H9 (cell line): Measurements from ENCODE around the gene C1orf141. TPM values are rescaled to one million over a fixed set of nuclear protein-coding genes. Genes with fewer than 3 reads are reported as not detected.

Experiments
- DNase-seq: peaks from one replicate; pipeline ENCODE4 v3.0.0-alpha.2; 2017
- H2AFZ ChIP-seq: one replicate; pipeline ENCODE4 v1.6.1; 2013; ENCODE audit warnings: mild to moderate bottlenecking, low read length, control low read depth, moderate library complexity
- H2AK5ac ChIP-seq: 2 replicates; pipeline ENCODE4 v1.6.1; 2013; ENCODE audit warnings: low read length, control low read depth, mixed read lengths; ENCODE audit not compliant: insufficient read length
- H2BK120ac ChIP-seq: one replicate; pipeline ENCODE4 v1.6.1; 2013; ENCODE audit warnings: low read depth, mild to moderate bottlenecking, low read length, control low read depth, inconsistent platforms; ENCODE audit not compliant: poor library complexity, severe bottlenecking
- H2BK12ac ChIP-seq: 2 replicates; pipeline ENCODE4 v1.6.1; 2013; ENCODE audit warnings: low read length, control low read depth, mixed read lengths, low read depth; ENCODE audit not compliant: insufficient read length
- H2BK15ac ChIP-seq: 2 replicates; pipeline ENCODE4 v1.6.1; 2013; ENCODE audit warnings: low read depth, low read length, control low read depth
- H2BK20ac ChIP-seq: one replicate; pipeline ENCODE4 v1.6.1; 2013; ENCODE audit warnings: low read depth, mild to moderate bottlenecking, low read length, control low read depth, inconsistent platforms; ENCODE audit not compliant: poor library complexity, severe bottlenecking
- H2BK5ac ChIP-seq: 2 replicates; pipeline ENCODE4 v1.6.1; 2013; ENCODE audit warnings: low read length, control low read depth, mixed read lengths; ENCODE audit not compliant: insufficient read length
- H3K14ac ChIP-seq: 2 replicates; pipeline ENCODE4 v1.6.1; 2013; ENCODE audit warnings: low read length, control low read depth; ENCODE audit not compliant: insufficient read depth
- H3K18ac ChIP-seq: 2 replicates; pipeline ENCODE4 v1.6.1; 2013; ENCODE audit warnings: low read depth, mild to moderate bottlenecking, mixed read lengths, low read length, control low read depth; ENCODE audit not compliant: insufficient read length
- H3K23ac ChIP-seq: 2 replicates; pipeline ENCODE4 v1.6.1; 2013; ENCODE audit warnings: low read length, control low read depth, mixed read lengths, low read depth; ENCODE audit not compliant: insufficient read length
- H3K23me2 ChIP-seq: 2 replicates; pipeline ENCODE4 v1.6.1; 2013; ENCODE audit warnings: low read depth, mild to moderate bottlenecking, mixed read lengths, low read length, control low read depth; ENCODE audit not compliant: insufficient read length, poor library complexity, severe bottlenecking
- H3K27ac ChIP-seq: 2 replicates; pipeline ENCODE4 v1.5.1; 2013; ENCODE audit warnings: low read length, control low read depth, mixed read lengths, low read depth; ENCODE audit not compliant: insufficient read length
- H3K27me3 ChIP-seq: 2 replicates; pipeline ENCODE4 v1.6.1; 2013; ENCODE audit warnings: low read length, control low read depth, inconsistent platforms; ENCODE audit not compliant: insufficient read depth
- H3K4ac ChIP-seq: 2 replicates; pipeline ENCODE4 v1.6.1; 2013; ENCODE audit warnings: low read depth, mild to moderate bottlenecking, control low read depth, inconsistent platforms, low read length, moderate library complexity
- H3K4me1 ChIP-seq: 2 replicates; pipeline ENCODE4 v1.6.1; 2013; ENCODE audit warnings: low read length, control low read depth, inconsistent platforms; ENCODE audit not compliant: insufficient read depth
- H3K4me2 ChIP-seq: 2 replicates; pipeline ENCODE4 v1.6.1; 2013; ENCODE audit warnings: low read length, control low read depth, mixed read lengths; ENCODE audit not compliant: insufficient read length, insufficient read depth
- H3K56ac ChIP-seq: 2 replicates; pipeline ENCODE4 v1.6.1; 2013; ENCODE audit warnings: low read depth, mild to moderate bottlenecking, mixed read lengths, low read length, control low read depth; ENCODE audit not compliant: insufficient read length
- H3K79me1 ChIP-seq: 2 replicates; pipeline ENCODE4 v1.6.1; 2013; ENCODE audit warnings: low read depth, mild to moderate bottlenecking, moderate library complexity, low read length, control low read depth, inconsistent platforms; ENCODE audit not compliant: insufficient read depth, poor library complexity, severe bottlenecking
- H3K79me2 ChIP-seq: 2 replicates; pipeline ENCODE4 v1.6.1; 2013; ENCODE audit warnings: low read length, control low read depth, inconsistent platforms; ENCODE audit not compliant: insufficient read depth
- H3K9ac ChIP-seq: 2 replicates; pipeline ENCODE4 v1.6.1; 2013; ENCODE audit warnings: low read length, control low read depth, mixed read lengths; ENCODE audit not compliant: insufficient read length; ENCODE audit errors: extremely low read depth
- H3K9me3 ChIP-seq: one replicate; pipeline ENCODE4 v1.6.1; 2013; ENCODE audit warnings: low read depth, low read length, inconsistent platforms; ENCODE audit not compliant: control insufficient read depth
- H3T11ph ChIP-seq: one replicate; pipeline ENCODE4 v1.6.1; 2013; ENCODE audit warnings: mild to moderate bottlenecking, low read length, control low read depth, inconsistent platforms
- H4K20me1 ChIP-seq: one replicate; pipeline ENCODE4 v1.6.1; 2013; ENCODE audit not compliant: control insufficient read depth, insufficient read length, insufficient read depth
- H4K5ac ChIP-seq: 2 replicates; pipeline ENCODE4 v1.6.1; 2013; ENCODE audit warnings: low read depth, mild to moderate bottlenecking, mixed read lengths, low read length, control low read depth; ENCODE audit not compliant: insufficient read length
- H4K8ac ChIP-seq: replicated peaks from 2 replicates; pipeline ENCODE4 v1.6.1; 2013; ENCODE audit warnings: low read length, control low read depth, mixed read lengths, low read depth; ENCODE audit not compliant: insufficient read length
- H4K91ac ChIP-seq: 2 replicates; pipeline ENCODE4 v1.6.1; 2013; ENCODE audit warnings: low read depth, mild to moderate bottlenecking, moderate library complexity, mixed read lengths, low read length, control low read depth; ENCODE audit not compliant: insufficient read length
- H3K27ac Mint-ChIP-seq, 3 experiments: 2 replicates in 2 of 3; 3 replicates in 1 of 3; pipeline ENCODE4 v1.8.0; 2020 to 2021; ENCODE audit warnings: mixed read lengths in 3 of 3, mild to moderate bottlenecking in 1 of 3, moderate library complexity in 1 of 3
- H3K27me3 Mint-ChIP-seq: 2 replicates; pipeline ENCODE4 v1.8.0; 2021; ENCODE audit warnings: low read depth, mild to moderate bottlenecking, moderate library complexity, mixed read lengths
- H3K36me3 Mint-ChIP-seq, 3 experiments: 2 replicates in 2 of 3; 3 replicates in 1 of 3; pipeline ENCODE4 v1.8.0; 2020 to 2021; ENCODE audit warnings: low read depth in 3 of 3, mixed read lengths in 3 of 3; ENCODE audit not compliant: insufficient read depth in 1 of 3
- H3K4me1 Mint-ChIP-seq, 2 experiments: 2 replicates each; pipeline ENCODE4 v1.8.0; 2020; ENCODE audit warnings: mixed read lengths in 2 of 2
- H3K4me3 Mint-ChIP-seq, 2 experiments: 2 replicates in 1 of 2; 3 replicates in 1 of 2; pipeline ENCODE4 v1.8.0; 2020 to 2021; ENCODE audit warnings: mild to moderate bottlenecking in 2 of 2, mixed read lengths in 2 of 2, moderate library complexity in 1 of 2
- H3K9me3 Mint-ChIP-seq, 2 experiments: 2 replicates in 1 of 2; 3 replicates in 1 of 2; pipeline ENCODE4 v1.8.0; 2020; ENCODE audit warnings: mild to moderate bottlenecking in 2 of 2, mixed read lengths in 2 of 2, moderate library complexity in 1 of 2
- WGBS: extraction: QIAGEN DNeasy Blood & Tissue Kit; methylation state at CpG from one replicate; pipeline ENCODE4 v1.1.7; 2013; ENCODE audit warnings: missing lambda C conversion rate, low lambda C conversion rate, mixed read lengths; ENCODE audit not compliant: insufficient read length; ENCODE audit errors: extremely low coverage; 5-methylcytosine and 5-hydroxymethylcytosine counted together
- total RNA-seq: library from RNA; stranded (reverse); gene quantifications from 2 replicates; pipeline ENCODE4 v1.2.1, GENCODE V29; 2021
- TF ChIP-seq, protein P1 (sequence below): fragments of 200-600 bp; sonication (generic); conservative IDR thresholded peaks from 3 replicates; pipeline ENCODE4 v1.8.0; 2021; ENCODE audit warnings: antibody characterized with exemption, mild to moderate bottlenecking

The C1orf141 gene
- total RNA-seq, 1 experiment from 2014 or later, result not detected

DNA sequence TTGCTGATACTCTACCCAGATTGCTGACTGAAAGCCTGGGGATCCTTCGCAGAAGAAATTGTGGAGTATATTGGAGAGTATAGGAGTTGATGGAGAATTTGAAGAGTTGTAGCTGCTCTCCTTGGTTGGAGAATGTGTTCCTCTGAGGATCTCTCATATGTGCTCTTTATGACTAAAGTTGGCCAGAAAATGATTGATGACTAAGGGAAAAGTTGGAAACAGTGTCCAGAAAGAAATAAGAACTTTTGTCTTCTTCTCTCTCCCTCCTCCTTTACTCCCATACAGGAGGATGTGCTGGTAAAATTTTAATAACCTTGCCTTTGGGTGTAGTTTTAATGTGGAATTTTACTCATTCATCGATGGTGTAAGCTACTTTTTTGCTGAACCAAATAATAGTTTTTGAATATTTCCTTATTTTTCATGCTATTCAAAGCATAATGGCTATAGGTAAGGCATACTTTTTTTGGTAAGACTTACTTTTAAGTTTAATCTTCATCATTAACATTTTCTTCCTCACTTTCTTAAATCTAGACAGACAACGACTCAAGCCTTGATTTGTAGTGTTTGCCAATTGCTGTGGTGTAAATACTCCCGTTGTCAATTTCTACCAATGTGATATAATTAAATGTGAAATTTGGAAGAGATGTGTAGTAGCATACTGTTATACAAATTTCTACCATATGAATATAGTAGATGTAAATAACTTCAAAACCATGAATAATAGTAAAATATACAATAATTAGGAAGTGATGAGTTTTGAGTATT, 13.7 kb downstream of the C1orf141 start:
- Mint-ChIP-seq H3K4me1 (peaks cover 0 to 1% of the 10 kb centered on the region in 2 experiments; a peak in 1 of 4 replicates), H3K27ac (no peak overlapping the region), H3K4me3 (no peak overlapping the region), H3K36me3 (no peaks in the 10 kb centered on the region), H3K27me3 (no peaks in the 10 kb centered on the region), H3K9me3 (no peaks in the 10 kb centered on the region; a peak in 1 of 5 replicates)
- H4K5ac ChIP-seq, result no peak overlapping the region
- H4K20me1 ChIP-seq, result no peaks in the 10 kb centered on the region
- WGBS, result no CpG with 5 or more reads among the region's 4 CpGs
- no peak overlapping the region for H2AFZ ChIP-seq
- no peak overlapping the region for H3K4ac ChIP-seq
- H3K4me2 ChIP-seq, result no peak overlapping the region
- no peak overlapping the region for H3T11ph ChIP-seq
- no peak overlapping the region for H4K8ac ChIP-seq
- no peak overlapping the region for H2BK5ac ChIP-seq
- H3K79me1 ChIP-seq, result no peaks in the 10 kb centered on the region
- no peak overlapping the region for H2BK12ac ChIP-seq
- no peaks in the 10 kb centered on the region for H3K9me3 ChIP-seq
- TF ChIP-seq, protein P1, sequence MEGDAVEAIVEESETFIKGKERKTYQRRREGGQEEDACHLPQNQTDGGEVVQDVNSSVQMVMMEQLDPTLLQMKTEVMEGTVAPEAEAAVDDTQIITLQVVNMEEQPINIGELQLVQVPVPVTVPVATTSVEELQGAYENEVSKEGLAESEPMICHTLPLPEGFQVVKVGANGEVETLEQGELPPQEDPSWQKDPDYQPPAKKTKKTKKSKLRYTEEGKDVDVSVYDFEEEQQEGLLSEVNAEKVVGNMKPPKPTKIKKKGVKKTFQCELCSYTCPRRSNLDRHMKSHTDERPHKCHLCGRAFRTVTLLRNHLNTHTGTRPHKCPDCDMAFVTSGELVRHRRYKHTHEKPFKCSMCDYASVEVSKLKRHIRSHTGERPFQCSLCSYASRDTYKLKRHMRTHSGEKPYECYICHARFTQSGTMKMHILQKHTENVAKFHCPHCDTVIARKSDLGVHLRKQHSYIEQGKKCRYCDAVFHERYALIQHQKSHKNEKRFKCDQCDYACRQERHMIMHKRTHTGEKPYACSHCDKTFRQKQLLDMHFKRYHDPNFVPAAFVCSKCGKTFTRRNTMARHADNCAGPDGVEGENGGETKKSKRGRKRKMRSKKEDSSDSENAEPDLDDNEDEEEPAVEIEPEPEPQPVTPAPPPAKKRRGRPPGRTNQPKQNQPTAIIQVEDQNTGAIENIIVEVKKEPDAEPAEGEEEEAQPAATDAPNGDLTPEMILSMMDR, result no peak
- H3K14ac ChIP-seq, result no peak overlapping the region
- H3K27ac ChIP-seq, result no peak overlapping the region
- no peaks in the 10 kb centered on the region for H3K79me2 ChIP-seq
- H2AK5ac ChIP-seq, result no peak overlapping the region
- H3K4me1 ChIP-seq, result no peaks in the 10 kb centered on the region
- no peak overlapping the region for H3K56ac ChIP-seq
- no peak overlapping the region for H3K9ac ChIP-seq
- no peaks in the 10 kb centered on the region for H3K27me3 ChIP-seq
- H4K91ac ChIP-seq, result no peak overlapping the region
- no peak overlapping the region for H3K23ac ChIP-seq
- no peaks in the 10 kb centered on the region for H3K23me2 ChIP-seq
- no peak overlapping the region for H3K18ac ChIP-seq
- H2BK15ac ChIP-seq, result no peak overlapping the region
- no peak overlapping the region for H2BK20ac ChIP-seq
- DNase-seq, result no peak
- H2BK120ac ChIP-seq, result no peak overlapping the region
